RWPE1 (cell line): ENCODE results near the gene GTF3C1.
A peak's percentile ranks its signal among the peaks of the same experiment; 100 is the strongest.

Experiments used
- CTCF ChIA-PET: fragments of 350-600 bp; sonication (Branson Sonifier 250); formaldehyde crosslinking; extraction: SDS; loops from one replicate; lab custom pipeline; 2021; lab: Yijun Ruan, JAX
- POLR2A ChIA-PET: fragments of 400-600 bp; formaldehyde crosslinking; extraction: SDS; loops from one replicate; lab custom pipeline; 2020; ENCODE audit warnings: antibody characterized with exemption; ENCODE audit not compliant: low non-redundant PET; lab: Yijun Ruan, JAX
- DNase-seq: peaks from one replicate; pipeline ENCODE4 v3.0.0; 2012; ENCODE audit warnings: low spot score
- H3K27ac ChIP-seq: fragments of 450-650 bp; 2 replicates; pipeline ENCODE4 v1.5.1; 2017
- TF ChIP-seq, protein P1 (sequence below): fragments of 450-650 bp; conservative IDR thresholded peaks from 2 replicates; pipeline ENCODE4 v1.5.1; 2017; ENCODE audit warnings: low read depth, mild to moderate bottlenecking

GTF3C1 gene

DNA sequence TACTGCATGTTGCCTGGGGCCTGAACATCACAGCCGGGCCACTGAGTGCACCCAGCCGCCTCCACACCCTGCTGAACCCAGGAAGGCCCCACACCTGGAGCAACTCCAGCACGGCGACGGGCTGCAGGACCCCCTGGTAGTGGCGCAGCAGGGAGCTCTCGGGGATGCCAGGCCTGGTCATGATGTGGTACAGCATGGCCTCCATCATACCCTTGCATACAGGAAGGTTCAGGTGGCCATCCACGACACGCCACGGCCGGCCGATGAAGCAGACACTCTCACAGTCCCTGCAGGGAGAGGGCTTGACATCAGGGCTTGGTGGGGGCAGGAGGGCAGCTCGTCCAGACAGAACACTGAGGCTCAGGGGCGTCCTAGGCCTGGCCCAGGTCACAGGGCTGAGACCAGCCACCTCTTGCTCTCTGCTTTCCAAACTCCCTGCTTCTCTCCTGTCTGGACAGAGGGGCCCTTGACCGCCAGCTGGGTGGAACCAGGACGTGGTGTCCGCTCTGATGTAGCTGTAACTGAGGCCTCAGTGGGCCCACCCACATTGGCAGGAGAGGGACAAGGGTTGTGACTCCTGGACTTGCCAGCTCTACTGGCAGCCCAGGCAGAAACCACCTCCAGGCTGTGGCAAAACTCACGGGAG is 87.4 kb downstream of the GTF3C1 start:
- no peak for DNase-seq
- POLR2A ChIA-PET, result no interaction called here
- TF ChIP-seq, protein P1, sequence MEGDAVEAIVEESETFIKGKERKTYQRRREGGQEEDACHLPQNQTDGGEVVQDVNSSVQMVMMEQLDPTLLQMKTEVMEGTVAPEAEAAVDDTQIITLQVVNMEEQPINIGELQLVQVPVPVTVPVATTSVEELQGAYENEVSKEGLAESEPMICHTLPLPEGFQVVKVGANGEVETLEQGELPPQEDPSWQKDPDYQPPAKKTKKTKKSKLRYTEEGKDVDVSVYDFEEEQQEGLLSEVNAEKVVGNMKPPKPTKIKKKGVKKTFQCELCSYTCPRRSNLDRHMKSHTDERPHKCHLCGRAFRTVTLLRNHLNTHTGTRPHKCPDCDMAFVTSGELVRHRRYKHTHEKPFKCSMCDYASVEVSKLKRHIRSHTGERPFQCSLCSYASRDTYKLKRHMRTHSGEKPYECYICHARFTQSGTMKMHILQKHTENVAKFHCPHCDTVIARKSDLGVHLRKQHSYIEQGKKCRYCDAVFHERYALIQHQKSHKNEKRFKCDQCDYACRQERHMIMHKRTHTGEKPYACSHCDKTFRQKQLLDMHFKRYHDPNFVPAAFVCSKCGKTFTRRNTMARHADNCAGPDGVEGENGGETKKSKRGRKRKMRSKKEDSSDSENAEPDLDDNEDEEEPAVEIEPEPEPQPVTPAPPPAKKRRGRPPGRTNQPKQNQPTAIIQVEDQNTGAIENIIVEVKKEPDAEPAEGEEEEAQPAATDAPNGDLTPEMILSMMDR, result no peak
- CTCF ChIA-PET, result interaction anchor here (0.7 kb wide), 1 partner anchor 1077 kb away, joined by 3 read pairs; no protein-coding TSS in a partner anchor
- no peak overlapping the region for H3K27ac ChIP-seq

DNA sequence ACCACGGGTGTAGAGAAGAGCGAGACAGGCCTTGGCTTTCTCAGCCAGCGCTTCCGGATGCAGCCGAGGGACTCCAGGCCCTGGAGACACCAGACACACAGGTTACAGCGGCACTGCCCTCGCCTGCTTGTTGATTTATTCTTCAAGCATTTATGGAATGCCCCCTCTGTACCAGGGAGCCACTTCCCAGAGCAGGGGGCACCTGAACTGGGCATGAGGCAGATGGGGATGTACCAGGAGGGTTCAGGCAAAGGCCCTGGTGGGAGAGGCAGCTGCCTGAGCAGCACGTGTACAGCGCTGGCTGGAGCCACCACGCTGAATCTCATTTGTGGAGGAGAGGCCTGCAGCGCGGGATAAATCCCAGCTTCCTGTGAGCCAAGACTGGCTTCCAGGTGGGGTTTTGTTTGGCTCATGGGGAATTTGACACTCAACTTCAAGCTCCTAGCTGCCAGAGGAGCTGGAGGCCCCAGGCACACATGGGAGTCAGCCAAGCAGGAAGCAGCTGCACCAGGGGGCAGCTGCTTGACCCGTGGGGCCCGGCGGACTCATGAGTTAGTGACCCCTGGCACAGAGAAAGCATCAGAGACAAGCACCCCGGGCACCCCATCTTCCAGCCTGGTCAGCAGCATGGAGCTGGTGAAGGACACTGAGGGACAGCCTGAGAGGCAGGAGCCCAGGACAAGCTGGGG is 88.1 kb downstream of the GTF3C1 start:
- no peak for DNase-seq
- H3K27ac ChIP-seq, result no peak overlapping the region
- ChIA-PET POLR2A (no interaction called here), CTCF (no interaction called here)
- TF ChIP-seq, protein P1, result no peak

DNA sequence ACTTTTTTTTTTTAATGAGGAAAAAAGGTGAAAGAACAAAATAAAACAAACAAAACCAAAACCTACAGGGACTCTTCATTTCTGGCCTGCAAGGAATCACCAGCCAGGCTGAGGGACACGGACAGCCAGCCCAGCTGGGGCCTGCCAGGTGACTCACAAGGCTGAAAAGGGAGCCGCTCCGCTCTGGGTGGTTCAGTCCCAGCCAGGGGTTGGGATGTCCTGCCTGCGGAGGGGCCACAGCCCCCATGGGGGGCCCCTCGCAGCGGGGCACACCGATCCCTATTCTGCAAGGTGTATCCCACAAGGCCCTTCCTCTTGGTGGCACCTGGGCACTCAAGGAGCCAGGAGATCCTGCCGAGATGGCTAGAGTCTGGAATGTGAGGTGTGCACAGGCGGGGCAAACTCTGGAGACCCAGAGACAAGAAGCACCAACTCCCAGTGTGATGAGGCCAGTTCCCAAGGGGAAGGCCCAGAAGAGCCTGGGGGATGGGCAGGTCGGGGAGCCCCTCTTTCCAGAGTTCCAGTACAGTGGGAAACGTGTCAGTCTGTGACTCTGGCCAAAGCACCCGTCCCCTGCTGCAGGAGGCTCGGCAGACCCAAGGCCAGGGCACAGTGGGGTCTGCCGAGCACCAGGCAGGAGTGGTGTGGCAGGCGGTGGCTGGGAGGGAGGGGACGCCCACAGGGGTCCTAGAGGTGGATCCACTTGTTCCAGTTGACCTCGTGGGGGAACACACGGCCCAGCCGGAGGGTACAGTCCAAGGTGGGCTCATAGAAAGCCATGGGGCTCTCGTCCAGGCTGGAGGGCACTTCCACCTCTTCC is 88.8 kb downstream of the GTF3C1 start:
- DNase-seq, result no peak
- CTCF ChIA-PET, result interaction anchor here (0.7 kb wide), 1 partner anchor 724 kb away, joined by 3 read pairs; no protein-coding TSS in a partner anchor
- POLR2A ChIA-PET, result no interaction called here
- H3K27ac ChIP-seq, result peak overlapping the region; percentile 31; the same call in 1 of the 2 replicates
- TF ChIP-seq, protein P1, result no peak

DNA sequence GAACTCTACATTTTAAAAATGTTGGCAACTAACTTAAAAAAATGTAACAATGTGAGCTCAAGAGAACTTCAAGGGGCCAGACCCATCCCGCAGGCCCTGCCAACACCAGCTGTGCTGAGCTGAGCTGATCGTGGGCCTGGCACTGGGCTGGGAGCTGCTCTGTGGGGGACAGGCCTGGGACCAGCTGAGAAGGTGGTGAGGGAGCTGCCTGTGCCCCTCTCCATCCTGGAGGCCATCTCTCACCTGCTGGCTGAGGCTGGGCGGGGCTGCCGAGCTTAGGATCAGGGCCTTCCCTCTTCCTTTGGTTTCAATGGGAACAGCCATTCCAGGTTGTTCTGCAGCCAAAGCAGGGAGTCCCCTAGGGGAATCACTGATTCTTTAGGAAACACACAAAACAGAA is 89.5 kb downstream of the GTF3C1 start:
- ChIA-PET CTCF (interaction anchor here (0.5 to 0.7 kb wide), 2 partner anchors 297 to 724 kb away, joined by 3 to 4 read pairs; no protein-coding TSS in a partner anchor), POLR2A (no interaction called here)
- TF ChIP-seq, protein P1, result no peak
- no peak for DNase-seq
- H3K27ac ChIP-seq, result peak overlapping the region; percentile 31; the same call in 1 of the 2 replicates

DNA sequence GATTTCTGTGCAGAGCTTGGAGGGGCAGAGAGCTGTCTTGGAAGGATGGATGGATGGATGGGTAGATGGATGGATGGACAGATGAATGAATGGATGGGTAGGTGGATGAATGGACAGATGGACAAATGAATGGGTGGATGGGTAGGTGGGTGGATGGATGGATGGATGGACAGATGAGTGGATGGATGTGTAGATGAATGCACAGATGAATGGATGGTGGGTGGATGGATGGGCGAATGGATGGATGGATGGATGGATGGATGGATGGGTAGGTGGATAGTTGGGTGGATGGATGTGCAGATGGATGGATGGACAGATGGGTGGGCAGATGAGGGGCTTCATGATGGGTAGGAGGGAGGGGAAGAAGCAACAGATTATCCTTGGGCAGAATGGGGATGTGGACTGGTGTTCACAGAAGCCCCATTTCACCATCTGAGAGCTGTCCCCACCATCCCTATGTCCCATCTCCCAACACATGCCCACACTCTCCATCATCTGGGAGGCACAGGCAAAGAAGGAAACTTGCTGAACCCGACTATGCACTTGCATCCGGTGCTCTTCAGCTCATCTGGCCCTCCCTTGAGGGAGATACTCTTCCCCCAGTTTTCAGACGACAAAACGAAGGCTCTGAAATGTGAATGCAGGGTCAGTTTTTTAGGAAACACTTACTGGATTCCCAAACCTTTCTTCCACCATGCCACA is 90.6 kb downstream of the GTF3C1 start:
- ChIA-PET POLR2A (no interaction called here), CTCF (interaction anchor here (0.7 kb wide), 1 partner anchor 231 kb away, joined by 7 read pairs; no protein-coding TSS in a partner anchor)
- H3K27ac ChIP-seq, result no peak overlapping the region
- TF ChIP-seq, protein P1, result no peak
- DNase-seq, result no peak
